ENCODE data around the gene GALNT7. TPM values are rescaled to one million over a fixed set of nuclear protein-coding genes. Genes with fewer than 3 reads are reported as not detected.

Gene GALNT7
- total RNA-seq, 1 donor = 18.8 TPM

GRCh38 chr4:173272314-173272713 lies 103.7 kb downstream of the GALNT7 start:
- DNase-seq (ENCODE audit: insufficient read length, low spot score, missing footprints) = no peak
- H2AFZ ChIP-seq (ENCODE audit: low read length) = no peak overlapping the region
- no peaks in the 10 kb centered on the region for H3K79me2 ChIP-seq (ENCODE audit: insufficient read depth, low read length)
- TF ChIP-seq, protein P1, sequence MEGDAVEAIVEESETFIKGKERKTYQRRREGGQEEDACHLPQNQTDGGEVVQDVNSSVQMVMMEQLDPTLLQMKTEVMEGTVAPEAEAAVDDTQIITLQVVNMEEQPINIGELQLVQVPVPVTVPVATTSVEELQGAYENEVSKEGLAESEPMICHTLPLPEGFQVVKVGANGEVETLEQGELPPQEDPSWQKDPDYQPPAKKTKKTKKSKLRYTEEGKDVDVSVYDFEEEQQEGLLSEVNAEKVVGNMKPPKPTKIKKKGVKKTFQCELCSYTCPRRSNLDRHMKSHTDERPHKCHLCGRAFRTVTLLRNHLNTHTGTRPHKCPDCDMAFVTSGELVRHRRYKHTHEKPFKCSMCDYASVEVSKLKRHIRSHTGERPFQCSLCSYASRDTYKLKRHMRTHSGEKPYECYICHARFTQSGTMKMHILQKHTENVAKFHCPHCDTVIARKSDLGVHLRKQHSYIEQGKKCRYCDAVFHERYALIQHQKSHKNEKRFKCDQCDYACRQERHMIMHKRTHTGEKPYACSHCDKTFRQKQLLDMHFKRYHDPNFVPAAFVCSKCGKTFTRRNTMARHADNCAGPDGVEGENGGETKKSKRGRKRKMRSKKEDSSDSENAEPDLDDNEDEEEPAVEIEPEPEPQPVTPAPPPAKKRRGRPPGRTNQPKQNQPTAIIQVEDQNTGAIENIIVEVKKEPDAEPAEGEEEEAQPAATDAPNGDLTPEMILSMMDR (IDR thresholded peaks at IDR 0.05; ENCODE audit: extremely low read depth, low read depth, low read length) = no peak
- no peaks in the 10 kb centered on the region for H3K9me3 ChIP-seq (ENCODE audit: low read depth, low read length)
- H3K27ac ChIP-seq (ENCODE audit: low read depth, low read length) = no peak overlapping the region
- no peaks in the 10 kb centered on the region for H4K20me1 ChIP-seq (ENCODE audit: insufficient read depth, low read length)
- H3K36me3 ChIP-seq (ENCODE audit: insufficient read depth, low read length) = no peaks in the 10 kb centered on the region
- H3K4me1 ChIP-seq (ENCODE audit: insufficient read depth, low read length) = no peaks in the 10 kb centered on the region
- no peak overlapping the region for H3K4me2 ChIP-seq (ENCODE audit: insufficient read depth, low read length)
- no peaks in the 10 kb centered on the region for H3K27me3 ChIP-seq (ENCODE audit: insufficient read depth, low read length)
- no peak overlapping the region for H3K4me3 ChIP-seq (ENCODE audit: insufficient read depth, low read length)

GRCh38 chr4:173272996-173273395 lies 104.4 kb downstream of the GALNT7 start:
- H3K9me3 ChIP-seq (ENCODE audit: low read depth, low read length) = no peaks in the 10 kb centered on the region
- TF ChIP-seq, protein P1 (IDR thresholded peaks at IDR 0.05; ENCODE audit: extremely low read depth, low read depth, low read length) = no peak
- H4K20me1 ChIP-seq (ENCODE audit: insufficient read depth, low read length) = no peaks in the 10 kb centered on the region
- H3K4me2 ChIP-seq (ENCODE audit: insufficient read depth, low read length) = no peak overlapping the region
- H3K4me3 ChIP-seq (ENCODE audit: insufficient read depth, low read length) = no peak overlapping the region
- no peak for DNase-seq (ENCODE audit: insufficient read length, low spot score, missing footprints)
- no peak overlapping the region for H2AFZ ChIP-seq (ENCODE audit: low read length)
- no peaks in the 10 kb centered on the region for H3K36me3 ChIP-seq (ENCODE audit: insufficient read depth, low read length)
- no peaks in the 10 kb centered on the region for H3K79me2 ChIP-seq (ENCODE audit: insufficient read depth, low read length)
- H3K27ac ChIP-seq (ENCODE audit: low read depth, low read length) = no peak overlapping the region
- H3K4me1 ChIP-seq (ENCODE audit: insufficient read depth, low read length) = no peaks in the 10 kb centered on the region
- no peaks in the 10 kb centered on the region for H3K27me3 ChIP-seq (ENCODE audit: insufficient read depth, low read length)

DNA sequence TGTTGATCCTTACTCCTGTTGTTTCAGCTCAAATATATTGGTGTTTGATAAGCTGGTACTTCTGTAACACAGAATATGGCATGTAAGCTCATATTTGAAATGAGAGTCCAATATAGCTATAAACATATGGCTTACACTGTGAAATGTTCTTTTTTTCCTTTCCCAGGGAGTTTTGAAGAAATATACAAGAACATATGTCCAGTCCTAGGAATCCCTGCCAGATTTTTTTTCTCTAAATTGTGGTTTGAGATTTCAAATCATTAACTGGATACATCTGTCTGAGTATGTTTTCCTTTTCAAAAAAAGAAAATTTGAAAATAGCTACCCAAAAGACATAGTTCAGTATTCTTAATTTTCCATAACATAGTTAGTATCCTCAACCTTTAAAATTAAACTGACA lies 105.3 kb downstream of the GALNT7 start:
- no peaks in the 10 kb centered on the region for H4K20me1 ChIP-seq (ENCODE audit: insufficient read depth, low read length)
- H3K9me3 ChIP-seq (ENCODE audit: low read depth, low read length) = no peaks in the 10 kb centered on the region
- H3K27me3 ChIP-seq (ENCODE audit: insufficient read depth, low read length) = no peaks in the 10 kb centered on the region
- no peak overlapping the region for H3K27ac ChIP-seq (ENCODE audit: low read depth, low read length)
- no peak overlapping the region for H3K4me2 ChIP-seq (ENCODE audit: insufficient read depth, low read length)
- no peaks in the 10 kb centered on the region for H3K79me2 ChIP-seq (ENCODE audit: insufficient read depth, low read length)
- DNase-seq (ENCODE audit: insufficient read length, low spot score, missing footprints) = no peak
- TF ChIP-seq, protein P1 (IDR thresholded peaks at IDR 0.05; ENCODE audit: extremely low read depth, low read depth, low read length) = no peak
- no peak overlapping the region for H2AFZ ChIP-seq (ENCODE audit: low read length)
- H3K36me3 ChIP-seq (ENCODE audit: insufficient read depth, low read length) = no peaks in the 10 kb centered on the region
- no peak overlapping the region for H3K4me3 ChIP-seq (ENCODE audit: insufficient read depth, low read length)
- no peaks in the 10 kb centered on the region for H3K4me1 ChIP-seq (ENCODE audit: insufficient read depth, low read length)

DNA sequence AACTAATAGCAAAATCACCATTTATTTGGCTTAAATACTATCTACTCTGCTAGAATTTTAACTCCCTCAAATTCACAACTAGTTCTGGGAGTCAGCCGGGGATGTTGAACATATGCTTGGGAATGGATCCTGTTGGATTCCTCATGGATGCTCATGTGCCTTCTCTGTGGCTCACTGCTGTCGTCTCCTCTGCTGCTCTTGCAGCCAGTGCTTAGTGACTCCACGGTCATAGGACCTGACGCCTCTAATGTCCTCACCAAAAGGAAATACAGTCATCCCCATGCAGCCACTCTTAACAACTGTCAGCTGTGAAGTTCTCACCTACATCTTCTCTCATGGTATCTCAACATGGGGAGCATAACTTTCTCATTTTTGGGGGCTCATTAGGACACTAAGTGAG lies 106.1 kb downstream of the GALNT7 start:
- TF ChIP-seq, protein P1 (IDR thresholded peaks at IDR 0.05; ENCODE audit: extremely low read depth, low read depth, low read length) = no peak
- Histone ChIP-seq H4K20me1 (ENCODE audit: insufficient read depth, low read length) (no peaks in the 10 kb centered on the region), H3K9me3 (ENCODE audit: low read depth, low read length) (no peaks in the 10 kb centered on the region), H3K4me2 (ENCODE audit: insufficient read depth, low read length) (no peak overlapping the region), H3K27ac (ENCODE audit: low read depth, low read length) (no peak overlapping the region), H3K4me3 (ENCODE audit: insufficient read depth, low read length) (no peak overlapping the region), H2AFZ (ENCODE audit: low read length) (no peak overlapping the region), H3K4me1 (ENCODE audit: insufficient read depth, low read length) (no peaks in the 10 kb centered on the region), H3K36me3 (ENCODE audit: insufficient read depth, low read length) (no peaks in the 10 kb centered on the region), H3K79me2 (ENCODE audit: insufficient read depth, low read length) (no peaks in the 10 kb centered on the region), H3K27me3 (ENCODE audit: insufficient read depth, low read length) (no peaks in the 10 kb centered on the region)
- no peak for DNase-seq (ENCODE audit: insufficient read length, low spot score, missing footprints)

Data from osteoblast (primary cell).